A549 (cell line): Measurements from ENCODE around the gene ATG2A. TPM values are rescaled to one million over a fixed set of nuclear protein-coding genes. Genes with fewer than 3 reads are reported as not detected.

Experiments
- ATAC-seq, 2 experiments: fragments of 200-7000 bp in 1 of 2; fragments of >200 bp in 1 of 2; cut with Nextera tagmentation in 1 of 2; cut with Tn5 transposase in 1 of 2; 3 replicates each; pipeline versions ENCODE4 v1.8.0 to v1.9.1; 2018 to 2020; ENCODE audit warnings: mild to moderate bottlenecking in 1 of 2, moderate library complexity in 1 of 2
- CTCF ChIA-PET: fragments of 300-600 bp; sonication (Branson Sonifier 250); formaldehyde crosslinking; extraction: SDS; loops from one replicate; lab custom pipeline; 2021; ENCODE audit warnings: antibody characterized with exemption, inconsistent platforms; lab: Yijun Ruan, JAX
- POLR2A ChIA-PET: fragments of 350-600 bp; formaldehyde crosslinking; extraction: SDS; loops from one replicate; lab custom pipeline; 2021; ENCODE audit warnings: antibody characterized with exemption, inconsistent platforms; lab: Yijun Ruan, JAX
- DNase-seq, 2 experiments: peaks; one replicate each; pipeline versions ENCODE4 v3.0.0 to v3.0.0-alpha.2; 2011 to 2016; ENCODE audit warnings: low read depth in 1 of 2, low spot score in 1 of 2
- FAIRE-seq: peaks from 2 replicates; lab custom pipeline; 2011; peaks lifted over from hg19 to GRCh38; lab: Jason Lieb, UNC
- H3K27ac ChIP-seq, 2 experiments: fragments of >200 bp; sonication (Bioruptor Twin); formaldehyde crosslinking; 3 replicates each; pipeline ENCODE4 v1.5.1; 2016 to 2017
- H3K4me1 ChIP-seq: fragments of >200 bp; sonication (Bioruptor Twin); formaldehyde crosslinking; 3 replicates; pipeline ENCODE4 v1.6.1; 2016
- H3K4me2 ChIP-seq: fragments of >200 bp; sonication (Bioruptor Twin); formaldehyde crosslinking; 3 replicates; pipeline ENCODE4 v1.6.1; 2016
- H3K4me3 ChIP-seq: fragments of >200 bp; sonication (Bioruptor Twin); formaldehyde crosslinking; 3 replicates; pipeline ENCODE4 v1.5.1; 2016
- H3K9me3 ChIP-seq: fragments of >200 bp; sonication (Bioruptor Twin); formaldehyde crosslinking; 3 replicates; pipeline ENCODE4 v1.6.1; 2016
- BCL3 ChIP-seq: fragments of >200 bp; sonication (Bioruptor Twin); formaldehyde crosslinking; IDR thresholded peaks from 3 replicates; pipeline ENCODE4 v1.6.1; 2016
- BHLHE40 ChIP-seq: IDR thresholded peaks from 2 replicates; pipeline ENCODE4 v1.6.1; 2012; ENCODE audit warnings: low read depth, low read length, inconsistent platforms
- CHD2 ChIP-seq: fragments of 150-350 bp; IDR thresholded peaks from 2 replicates; pipeline ENCODE4 v1.6.1; 2014; ENCODE audit warnings: low read length; ENCODE audit not compliant: partially characterized antibody
- EHMT2 ChIP-seq: fragments of 200-600 bp; sonication (generic); IDR thresholded peaks from 2 replicates; pipeline ENCODE4 v1.6.1; 2016; ENCODE audit warnings: antibody characterized with exemption, low read depth, mild to moderate bottlenecking, moderate library complexity
- EP300 ChIP-seq, 2 experiments: fragments of >200 bp; sonication (Bioruptor Twin); formaldehyde crosslinking; IDR thresholded peaks; 2 replicates in 1 of 2; 3 replicates in 1 of 2; pipeline ENCODE4 v1.6.1; 2016 to 2017
- FOXS1 ChIP-seq: fragments of 250-450 bp; sonication (Bioruptor Pico); IDR thresholded peaks from 2 replicates; pipeline ENCODE4 v1.5.0; 2020; ENCODE audit warnings: mild to moderate bottlenecking, moderate library complexity
- HOXA7 ChIP-seq: fragments of 250-450 bp; sonication (Bioruptor Pico); IDR thresholded peaks from 2 replicates; pipeline ENCODE4 v1.5.0; 2020; ENCODE audit warnings: mild to moderate bottlenecking, moderate library complexity
- JUNB ChIP-seq: fragments of >200 bp; sonication (Bioruptor Twin); formaldehyde crosslinking; IDR thresholded peaks from 2 replicates; pipeline ENCODE4 v1.6.1; 2016
- MAFK ChIP-seq: fragments of 450-650 bp; IDR thresholded peaks from 2 replicates; pipeline ENCODE4 v1.6.1; 2014; ENCODE audit not compliant: partially characterized antibody
- MAZ ChIP-seq: fragments of 150-350 bp; IDR thresholded peaks from 2 replicates; pipeline ENCODE4 v1.6.1; 2014; ENCODE audit warnings: antibody characterized with exemption, low read depth, low read length, borderline replicate concordance
- MYC ChIP-seq: IDR thresholded peaks from 2 replicates; pipeline ENCODE4 v1.6.1; 2012; ENCODE audit warnings: mild to moderate bottlenecking, inconsistent platforms, low read length, improper control_type of control experiment, borderline replicate concordance
- NPAS2 ChIP-seq: fragments of 250-450 bp; sonication (Bioruptor Pico); IDR thresholded peaks from 2 replicates; pipeline ENCODE4 v1.8.0; 2022; ENCODE audit warnings: mild to moderate bottlenecking, moderate library complexity, borderline replicate concordance
- RARB ChIP-seq: fragments of 250-450 bp; sonication (Bioruptor Pico); IDR thresholded peaks from 2 replicates; pipeline ENCODE4 v1.8.0; 2021; ENCODE audit warnings: mild to moderate bottlenecking, moderate library complexity
- RCOR1 ChIP-seq: fragments of 150-350 bp; IDR thresholded peaks from 2 replicates; pipeline ENCODE4 v1.6.1; 2014; ENCODE audit warnings: antibody characterized with exemption, low read length, low read depth
- REST ChIP-seq: fragments of 200-600 bp; sonication (generic); IDR thresholded peaks from 2 replicates; pipeline ENCODE4 v1.6.1; 2016; ENCODE audit warnings: antibody characterized with exemption, mild to moderate bottlenecking, moderate library complexity
- RFX5 ChIP-seq: fragments of 450-650 bp; IDR thresholded peaks from 2 replicates; pipeline ENCODE4 v1.7.1; 2014; ENCODE audit warnings: antibody characterized with exemption, mild to moderate bottlenecking, moderate library complexity
- TFCP2L1 ChIP-seq: fragments of 250-450 bp; sonication (Bioruptor Pico); IDR thresholded peaks from 2 replicates; pipeline ENCODE4 v1.5.0; 2021; ENCODE audit warnings: mild to moderate bottlenecking
- TP53 ChIP-seq: fragments of 250-450 bp; sonication (Bioruptor Pico); IDR thresholded peaks from 2 replicates; pipeline ENCODE4 v1.5.0; 2021; ENCODE audit warnings: mild to moderate bottlenecking, moderate library complexity
- ZFP36 ChIP-seq: fragments of 450-650 bp; IDR thresholded peaks from 2 replicates; pipeline ENCODE4 v1.6.1; 2014; ENCODE audit warnings: borderline replicate concordance; ENCODE audit not compliant: partially characterized antibody
- ZNF302 ChIP-seq: fragments of 250-450 bp; sonication (Bioruptor Pico); IDR thresholded peaks from 2 replicates; pipeline ENCODE4 v1.9.0; 2021; ENCODE audit warnings: inconsistent platforms, mild to moderate bottlenecking, moderate library complexity
- WGBS: methylation state at CpG from one replicate; pipeline ENCODE4 v1.1.6; 2017; ENCODE audit errors: missing lambda C conversion rate; 5-methylcytosine and 5-hydroxymethylcytosine counted together
- polyA plus RNA-seq, 4 experiments: library from polyadenylated mRNA; depleted of rRNA in 3 of 4; stranded (reverse); fragments of >200 nt; fragmentation: RNase III in 1 of 4; extraction: RNeasy Plus Mini Kit Qiagen cat#74134 plus additional on column Dnase treatment in 1 of 4; gene quantifications; 2 replicates in 3 of 4; 3 replicates in 1 of 4; pipeline ENCODE4 v1.2.3, GENCODE V29; 2011 to 2017

The ATG2A gene
- polyA plus RNA-seq, 2 of the 4 experiments (the other 2 are of a cell fraction), result 3.1 to 13.4 TPM

DNA sequence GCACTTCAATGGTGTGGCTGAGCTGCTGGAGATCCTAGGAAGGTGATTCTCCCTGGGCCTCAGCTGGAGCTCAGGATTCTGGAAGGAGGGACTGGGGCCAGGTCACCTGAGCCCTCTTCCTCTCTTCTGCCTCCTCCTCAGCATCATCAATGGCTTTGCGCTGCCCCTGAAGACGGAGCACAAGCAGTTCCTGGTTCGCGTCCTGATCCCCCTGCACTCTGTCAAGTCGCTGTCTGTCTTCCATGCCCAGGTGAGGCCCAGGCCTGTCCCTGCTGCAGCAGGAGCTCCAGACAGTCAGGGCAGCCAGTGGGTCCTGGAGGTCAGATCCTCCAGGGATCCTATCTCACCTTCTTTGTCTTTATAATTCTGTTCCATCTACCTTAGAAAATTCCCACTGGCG lies 13.3 kb upstream of the ATG2A start:
- DNase-seq (no peak), ATAC-seq (no peak), FAIRE-seq (no peak)
- H3K4me2 ChIP-seq, result no peak overlapping the region
- no peaks in the 10 kb centered on the region for H3K9me3 ChIP-seq
- ChIA-PET POLR2A (interaction anchor here (0.6 kb wide), 1 partner anchor 648 kb away, joined by 3 read pairs; no protein-coding TSS in a partner anchor), CTCF (interaction anchor here (0.7 to 2.1 kb wide), 3 partner anchors 42 to 182 kb away, joined by 3 to 5 read pairs (median 3); no protein-coding TSS in a partner anchor)
- no peak overlapping the region for H3K27ac ChIP-seq
- no peak overlapping the region for H3K4me3 ChIP-seq
- WGBS, result 97% methylated on average over 6 of the region's 6 CpGs
- TF ChIP-seq EHMT2, result no peak
- no peak for TF ChIP-seq MYC
- no peak for TF ChIP-seq HOXA7 (CRISPR knock-in tag)
- no peak for TF ChIP-seq ZFP36
- TF ChIP-seq RFX5, result no peak
- TF ChIP-seq RARB, result no peak
- no peak for TF ChIP-seq ZNF302 (CRISPR knock-in tag)
- TF ChIP-seq BCL3, result no peak
- TF ChIP-seq TFCP2L1 (CRISPR knock-in tag), result no peak
- no peak for TF ChIP-seq JUNB
- TF ChIP-seq NPAS2 (CRISPR knock-in tag), result no peak
- no peak for TF ChIP-seq RCOR1
- no peak for TF ChIP-seq REST
- TF ChIP-seq BHLHE40, result no peak
- TF ChIP-seq TP53 (CRISPR knock-in tag), result no peak
- TF ChIP-seq EP300 (IDR thresholded peaks at IDR 0.05), result no peak
- TF ChIP-seq MAFK, result no peak
- TF ChIP-seq FOXS1 (CRISPR knock-in tag), result no peak
- no peak for TF ChIP-seq CHD2
- TF ChIP-seq, all 56 proteins: peak for 0
- H3K4me1 ChIP-seq, result peaks cover 6% of the 10 kb centered on the region

GRCh38 chr11:64929625-64930024 lies 12.6 kb upstream of the ATG2A start:
- WGBS, result 93% methylated on average over 7 of the region's 7 CpGs
- TF ChIP-seq REST, result no peak
- TF ChIP-seq MAZ, result no peak
- no peak for TF ChIP-seq CHD2
- Histone ChIP-seq H3K4me2 (no peak overlapping the region), H3K4me3 (no peak overlapping the region), H3K27ac (no peak overlapping the region), H3K9me3 (no peaks in the 10 kb centered on the region), H3K4me1 (peaks cover 8% of the 10 kb centered on the region)
- no peak for ATAC-seq
- CTCF ChIA-PET, result interaction anchor here (0.7 to 2.1 kb wide), 5 partner anchors 34 to 182 kb away, joined by 3 to 5 read pairs (median 4); partner anchors contain the start of gene BATF2
- FAIRE-seq, result no peak
- DNase-seq, result no peak
- POLR2A ChIA-PET, result no interaction called here
